AG20443 (cell line): Measurements from ENCODE around the gene WBP4.
"Not testable (repeated sequence)": the region's sequence is repeated elsewhere in the genome, so short reads cannot be mapped to it uniquely, and the experiment has no call there.

Experiments
- DNase-seq: peaks from one replicate; pipeline ENCODE4 v3.0.0; 2012; ENCODE audit warnings: low spot score, mixed read lengths

Gene WBP4

GRCh38 chr13:41085961-41086585 is 24.8 kb downstream of the WBP4 start:
- no peak for DNase-seq

- not testable (repeated sequence) for DNase-seq
Observed at GRCh38 chr13:41095681-41096080, 34.4 kb downstream of the WBP4 start.

- DNase-seq: no peak
Observed at GRCh38 chr13:41098761-41099160, 37.5 kb downstream of the WBP4 start.

DNA sequence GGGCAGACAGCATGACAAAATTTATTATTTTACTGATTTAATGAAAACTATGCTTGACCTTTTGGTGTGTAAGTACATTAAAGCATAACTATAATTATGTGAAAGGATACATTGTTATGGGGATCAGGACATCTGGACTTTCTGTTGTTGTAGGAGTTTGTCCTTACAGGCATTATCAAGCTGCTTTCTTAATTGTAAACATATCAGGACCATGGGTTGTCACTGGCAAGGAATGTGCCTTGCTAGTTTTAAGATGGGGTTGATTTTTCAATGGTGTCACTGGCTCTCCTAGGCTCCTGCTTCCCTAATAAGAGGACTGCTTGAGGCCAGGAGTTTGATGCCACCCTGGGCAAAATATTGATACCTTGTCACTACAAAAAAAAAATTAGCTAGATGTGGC is 38.7 kb downstream of the WBP4 start:
- DNase-seq: no peak

GRCh38 chr13:41107104-41107571 is 45.8 kb downstream of the WBP4 start:
- DNase-seq: no peak

DNA sequence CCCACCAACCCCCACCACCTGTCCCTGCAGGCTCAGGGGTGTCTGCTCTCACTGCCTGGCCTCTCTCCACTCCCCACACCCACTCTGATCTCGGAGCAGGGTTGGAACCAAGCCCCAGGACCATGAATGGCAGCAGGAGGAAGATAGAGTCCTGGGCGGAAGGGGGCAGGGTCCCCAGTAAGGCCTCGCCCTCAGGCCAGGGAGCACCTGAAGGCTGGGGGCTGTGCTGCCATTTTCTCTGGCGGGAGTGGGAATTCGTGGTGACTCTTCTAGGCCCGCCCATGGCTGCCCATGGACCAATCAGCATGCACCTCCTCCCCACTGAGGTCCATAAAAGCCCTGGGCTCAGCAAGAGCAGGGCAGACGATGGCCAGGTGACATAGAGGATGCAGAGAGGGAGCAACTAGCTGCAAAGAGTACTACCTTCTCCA is 46.3 kb downstream of the WBP4 start:
- no peak for DNase-seq

- no peak for DNase-seq
Observed at GRCh38 chr13:41111454-41111853, 50.1 kb downstream of the WBP4 start.

DNA sequence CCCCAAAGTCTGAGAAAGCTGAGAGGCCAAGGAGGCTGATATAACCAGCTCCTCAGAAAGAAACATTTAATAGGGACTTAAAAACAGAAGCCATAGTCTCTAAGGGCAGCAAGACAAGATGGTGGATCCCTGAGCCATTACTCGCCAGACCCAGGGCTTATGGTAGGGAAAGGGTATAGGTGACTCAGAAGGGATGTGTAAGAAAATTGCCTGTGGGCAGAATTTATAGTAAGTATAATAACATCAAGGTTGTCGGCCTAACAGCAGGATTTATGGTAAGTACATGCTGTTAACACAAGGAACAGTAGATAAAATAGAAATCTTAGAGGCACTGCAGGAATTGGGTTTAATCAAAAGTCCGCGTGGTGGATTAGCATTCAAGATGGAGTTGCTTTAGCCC is 56.6 kb downstream of the WBP4 start:
- DNase-seq: no peak

GRCh38 chr13:41122838-41123237 is 61.5 kb downstream of the WBP4 start:
- DNase-seq: no peak

GRCh38 chr13:41127701-41128100 is 66.4 kb downstream of the WBP4 start:
- DNase-seq: no peak

DNA sequence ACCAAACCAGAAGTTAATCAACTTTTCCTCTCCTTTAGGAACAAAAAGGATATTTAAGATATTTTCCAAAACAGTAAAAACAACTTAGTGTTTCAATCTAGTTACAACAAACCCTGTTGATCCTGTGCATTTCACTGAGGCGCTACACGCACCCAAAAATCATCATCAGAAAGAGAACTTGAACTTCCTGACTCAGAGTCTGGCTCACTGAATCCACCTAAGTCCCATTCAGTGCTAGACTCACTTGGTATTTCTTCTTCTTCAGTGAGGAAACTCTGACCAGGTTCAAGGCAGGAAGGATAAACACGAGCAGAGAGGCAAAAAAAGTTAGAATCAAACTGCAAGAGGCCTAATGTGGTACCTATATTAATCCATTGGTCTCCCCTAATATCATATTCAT is 69.0 kb downstream of the WBP4 start:
- no peak for DNase-seq

DNA sequence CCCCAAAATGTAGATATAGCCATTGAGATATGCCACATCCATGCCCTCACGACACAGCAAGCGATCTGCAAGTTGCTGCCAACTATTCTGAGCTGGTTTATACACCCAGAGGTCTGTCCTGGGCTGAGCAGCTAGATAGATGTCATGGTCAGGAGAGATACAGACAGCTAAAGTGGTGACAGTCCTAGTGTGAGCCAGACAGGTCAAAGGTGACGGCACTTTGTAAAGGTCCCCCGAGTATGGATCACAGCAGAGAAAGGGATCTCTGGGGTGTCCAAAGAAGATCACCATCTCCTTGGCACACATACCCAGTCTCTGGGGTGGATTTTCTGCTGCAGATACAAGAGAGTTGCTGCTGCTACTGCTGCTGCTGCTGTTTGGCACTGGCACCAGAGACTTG is 69.9 kb downstream of the WBP4 start:
- not testable (repeated sequence) for DNase-seq

DNA sequence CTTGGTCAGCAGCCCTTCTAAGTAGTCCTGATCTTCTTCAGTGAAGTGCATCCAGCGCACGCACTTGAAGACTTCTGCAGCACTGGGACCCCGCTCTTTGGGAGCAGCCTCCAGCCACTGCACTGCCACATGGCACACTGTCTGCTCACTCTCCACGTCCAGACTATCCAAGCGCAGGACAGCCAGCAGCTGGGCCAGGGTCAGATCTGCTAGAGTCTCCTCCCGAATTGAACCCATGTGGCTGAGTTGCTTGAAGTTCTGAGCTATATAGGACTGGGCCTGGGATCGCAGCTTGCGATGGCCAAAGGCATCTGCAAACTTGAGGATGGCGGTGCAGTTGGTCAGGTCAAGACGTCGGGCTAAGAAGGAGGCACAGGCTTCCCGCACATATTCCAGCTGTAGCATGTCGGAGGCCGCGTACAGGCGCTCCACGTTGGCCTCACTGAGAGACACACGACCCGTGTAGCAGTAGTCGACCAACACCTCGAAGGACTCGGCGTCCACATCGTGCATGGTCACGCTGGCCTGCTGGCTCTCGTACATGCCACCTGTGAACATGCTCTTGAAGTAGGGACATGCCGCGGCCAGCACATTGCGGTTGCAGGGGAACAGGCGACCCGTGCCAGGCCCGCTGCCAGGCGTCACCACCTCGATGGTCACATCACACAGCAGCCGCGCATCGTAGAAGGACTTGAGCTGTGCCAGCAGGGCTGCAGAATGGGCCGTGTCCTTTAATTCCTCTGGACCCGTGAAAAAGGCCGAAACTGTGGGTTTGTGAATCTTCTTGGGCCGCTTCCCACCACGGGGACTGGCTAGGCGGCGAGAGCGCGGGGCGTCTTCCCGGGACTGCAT is 70.6 kb downstream of the WBP4 start:
- DNase-seq: not testable (repeated sequence)

GRCh38 chr13:41132512-41133152 is 71.3 kb downstream of the WBP4 start, which contains the start of gene KBTBD6:
TSS of gene KBTBD6 (minus strand) at chr13:41132802. CDS start at chr13:41132511, 291 bp downstream.
- peak; percentile 96 for DNase-seq
